Thoracic aorta (tissue), 2 donors: ENCODE results near the gene PRLR. TPM values are rescaled to one million over a fixed set of nuclear protein-coding genes. Genes with fewer than 3 reads are reported as not detected.

ENCODE experiments used
- ATAC-seq: fragments of 150-250 bp; one replicate; pipeline ENCODE4 v1.8.0; 2017; ENCODE audit warnings: low read depth; ENCODE audit not compliant: insufficient number of reproducible peaks, low FRiP score
- DNase-seq: peaks from one replicate; pipeline ENCODE4 v3.0.0-alpha.2; 2020; ENCODE audit warnings: low spot score
- H3K27ac ChIP-seq, 2 donors: fragments of 200-600 bp; sonication (generic); 1 replicate in 1 of 2; 2 replicates in 1 of 2; pipeline ENCODE4 v1.5.1; 2016; ENCODE audit warnings: mild to moderate bottlenecking in 2 of 2, moderate library complexity in 2 of 2
- H3K27me3 ChIP-seq: fragments of 200-600 bp; sonication (generic); replicated peaks from 2 replicates; pipeline ENCODE4 v1.6.0; 2016; ENCODE audit warnings: mild to moderate bottlenecking; ENCODE audit not compliant: insufficient read depth
- H3K36me3 ChIP-seq: fragments of 200-600 bp; sonication (generic); one replicate; pipeline ENCODE4 v1.5.1; 2016
- H3K4me1 ChIP-seq, 2 donors: fragments of 200-600 bp; sonication (generic); 1 replicate in 1 of 2; 2 replicates in 1 of 2; pipeline versions ENCODE4 v1.5.1 to v1.6.0; 2016; ENCODE audit warnings: low read depth in 2 of 2, mild to moderate bottlenecking in 1 of 2; ENCODE audit not compliant: control insufficient read depth in 1 of 2
- H3K4me3 ChIP-seq: fragments of 200-600 bp; sonication (generic); 2 replicates; pipeline ENCODE4 v1.5.1; 2016; ENCODE audit warnings: mild to moderate bottlenecking
- H3K9me3 ChIP-seq: fragments of 200-600 bp; sonication (generic); 2 replicates; pipeline ENCODE4 v1.5.1; 2016
- total RNA-seq, 2 donors: library from RNA; depleted of rRNA; stranded (reverse); fragments of >200 nt; gene quantifications; one replicate each; pipeline versions ENCODE4 v1.1.0 to v1.2.3, GENCODE V29; 2016
- TF ChIP-seq, protein P1 (sequence below): fragments of 200-600 bp; sonication (generic); IDR thresholded peaks from one replicate; pipeline ENCODE4 v1.5.1; 2019; ENCODE audit warnings: antibody characterized with exemption

The PRLR gene
- total RNA-seq, 2 donors from 2014 or later = 0.71 to 2.6 TPM

DNA sequence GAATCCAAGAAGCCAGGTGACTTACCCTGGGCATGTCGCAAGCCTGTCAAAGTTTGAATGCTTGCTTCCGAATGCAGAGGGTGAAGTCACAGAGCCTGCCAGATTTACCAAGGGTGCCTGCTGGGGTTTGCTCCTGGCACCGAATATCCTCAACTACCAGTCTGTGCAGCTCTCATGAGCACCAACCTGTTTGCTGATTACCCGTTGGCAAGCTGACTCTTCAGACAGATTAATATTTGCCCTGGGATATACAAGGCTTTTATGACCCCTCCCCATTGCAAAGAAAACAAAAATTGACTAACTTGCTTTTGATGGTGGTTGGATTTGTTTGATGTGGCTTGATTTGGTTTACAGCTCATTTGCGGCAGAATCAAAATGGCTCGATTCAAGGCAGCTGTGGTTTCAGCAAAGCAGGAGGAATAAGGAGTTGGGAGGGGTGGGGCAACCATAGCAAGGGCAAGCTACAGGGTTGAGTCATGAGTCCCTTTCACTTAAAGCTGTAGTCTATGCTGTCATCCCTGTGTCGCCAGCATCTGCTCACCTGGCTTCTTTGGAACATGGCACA lies 100.3 kb downstream of the PRLR start:
- H3K9me3 ChIP-seq = no peaks in the 10 kb centered on the region
- H3K27me3 ChIP-seq = no peaks in the 10 kb centered on the region
- no peak overlapping the region for H3K27ac ChIP-seq
- H3K4me1 ChIP-seq = no peaks in the 10 kb centered on the region
- H3K36me3 ChIP-seq = no peaks in the 10 kb centered on the region
- no peak for ATAC-seq
- H3K4me3 ChIP-seq = no peak overlapping the region
- TF ChIP-seq, protein P1, sequence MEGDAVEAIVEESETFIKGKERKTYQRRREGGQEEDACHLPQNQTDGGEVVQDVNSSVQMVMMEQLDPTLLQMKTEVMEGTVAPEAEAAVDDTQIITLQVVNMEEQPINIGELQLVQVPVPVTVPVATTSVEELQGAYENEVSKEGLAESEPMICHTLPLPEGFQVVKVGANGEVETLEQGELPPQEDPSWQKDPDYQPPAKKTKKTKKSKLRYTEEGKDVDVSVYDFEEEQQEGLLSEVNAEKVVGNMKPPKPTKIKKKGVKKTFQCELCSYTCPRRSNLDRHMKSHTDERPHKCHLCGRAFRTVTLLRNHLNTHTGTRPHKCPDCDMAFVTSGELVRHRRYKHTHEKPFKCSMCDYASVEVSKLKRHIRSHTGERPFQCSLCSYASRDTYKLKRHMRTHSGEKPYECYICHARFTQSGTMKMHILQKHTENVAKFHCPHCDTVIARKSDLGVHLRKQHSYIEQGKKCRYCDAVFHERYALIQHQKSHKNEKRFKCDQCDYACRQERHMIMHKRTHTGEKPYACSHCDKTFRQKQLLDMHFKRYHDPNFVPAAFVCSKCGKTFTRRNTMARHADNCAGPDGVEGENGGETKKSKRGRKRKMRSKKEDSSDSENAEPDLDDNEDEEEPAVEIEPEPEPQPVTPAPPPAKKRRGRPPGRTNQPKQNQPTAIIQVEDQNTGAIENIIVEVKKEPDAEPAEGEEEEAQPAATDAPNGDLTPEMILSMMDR = no peak
- DNase-seq = no peak

DNA sequence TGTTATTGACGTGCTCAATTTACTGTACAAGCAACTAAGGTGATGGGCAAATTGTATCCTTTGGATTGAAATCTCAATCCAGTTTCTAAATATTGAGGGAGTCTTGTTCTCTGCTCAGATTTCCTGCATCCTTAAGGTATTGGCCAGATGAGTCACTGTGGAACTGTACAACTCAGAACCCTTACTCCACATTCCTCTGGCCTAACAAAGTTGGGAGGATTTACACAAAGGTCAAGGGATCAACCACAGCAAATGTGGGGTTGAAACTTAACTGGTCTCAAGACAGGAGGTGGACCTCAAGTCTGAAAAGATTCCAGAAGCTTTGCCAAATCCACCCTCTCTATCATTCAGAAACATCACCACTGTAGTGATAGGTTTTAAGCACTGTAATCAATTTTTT lies 101.0 kb downstream of the PRLR start:
- no peaks in the 10 kb centered on the region for H3K27me3 ChIP-seq
- no peak overlapping the region for H3K27ac ChIP-seq
- ATAC-seq = no peak
- TF ChIP-seq, protein P1 = no peak
- H3K4me1 ChIP-seq = no peaks in the 10 kb centered on the region
- no peaks in the 10 kb centered on the region for H3K9me3 ChIP-seq
- no peak for DNase-seq
- H3K36me3 ChIP-seq = no peaks in the 10 kb centered on the region
- H3K4me3 ChIP-seq = no peak overlapping the region

DNA sequence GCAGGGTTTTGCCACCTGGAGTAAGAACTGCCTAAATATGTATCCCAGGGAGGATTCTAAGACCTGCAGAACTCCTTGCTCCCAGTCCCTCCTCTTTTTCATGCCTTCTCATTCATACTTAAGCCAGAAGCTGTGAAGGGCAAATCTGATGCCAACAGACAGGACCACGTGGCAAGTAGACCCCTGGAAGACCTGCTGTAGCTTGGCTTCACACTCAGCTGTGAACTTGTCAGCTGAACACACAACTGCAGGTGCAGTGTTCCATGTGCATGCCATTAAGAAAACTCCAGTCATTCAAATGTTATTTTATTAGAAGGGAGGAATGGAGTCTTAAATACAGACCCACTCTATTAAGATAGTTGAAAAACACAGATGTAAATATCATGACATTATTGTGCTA lies 103.3 kb downstream of the PRLR start:
- Histone ChIP-seq H3K9me3 (no peaks in the 10 kb centered on the region), H3K27me3 (no peaks in the 10 kb centered on the region), H3K36me3 (no peaks in the 10 kb centered on the region), H3K4me3 (no peak overlapping the region), H3K4me1 (no peaks in the 10 kb centered on the region), H3K27ac (no peak overlapping the region)
- TF ChIP-seq, protein P1 = no peak
- ATAC-seq (no peak), DNase-seq (no peak)

GRCh38 chr5:35125746-35126145 lies 104.5 kb downstream of the PRLR start:
- DNase-seq (no peak), ATAC-seq (no peak)
- no peaks in the 10 kb centered on the region for H3K36me3 ChIP-seq
- no peak overlapping the region for H3K27ac ChIP-seq
- H3K27me3 ChIP-seq = no peaks in the 10 kb centered on the region
- no peak overlapping the region for H3K4me3 ChIP-seq
- TF ChIP-seq, protein P1 = no peak
- no peaks in the 10 kb centered on the region for H3K4me1 ChIP-seq
- no peaks in the 10 kb centered on the region for H3K9me3 ChIP-seq

- H3K36me3 ChIP-seq = no peaks in the 10 kb centered on the region
- H3K27ac ChIP-seq = no peak overlapping the region
- no peak overlapping the region for H3K4me3 ChIP-seq
- TF ChIP-seq, protein P1 = no peak
- no peaks in the 10 kb centered on the region for H3K9me3 ChIP-seq
- H3K4me1 ChIP-seq = no peaks in the 10 kb centered on the region
- DNase-seq = no peak
- no peak for ATAC-seq
- H3K27me3 ChIP-seq = no peaks in the 10 kb centered on the region
Observed at GRCh38 chr5:35124932-35125331, 105.4 kb downstream of the PRLR start.
